Measurements from ENCODE around the gene RNF34.

RNF34 gene

DNA sequence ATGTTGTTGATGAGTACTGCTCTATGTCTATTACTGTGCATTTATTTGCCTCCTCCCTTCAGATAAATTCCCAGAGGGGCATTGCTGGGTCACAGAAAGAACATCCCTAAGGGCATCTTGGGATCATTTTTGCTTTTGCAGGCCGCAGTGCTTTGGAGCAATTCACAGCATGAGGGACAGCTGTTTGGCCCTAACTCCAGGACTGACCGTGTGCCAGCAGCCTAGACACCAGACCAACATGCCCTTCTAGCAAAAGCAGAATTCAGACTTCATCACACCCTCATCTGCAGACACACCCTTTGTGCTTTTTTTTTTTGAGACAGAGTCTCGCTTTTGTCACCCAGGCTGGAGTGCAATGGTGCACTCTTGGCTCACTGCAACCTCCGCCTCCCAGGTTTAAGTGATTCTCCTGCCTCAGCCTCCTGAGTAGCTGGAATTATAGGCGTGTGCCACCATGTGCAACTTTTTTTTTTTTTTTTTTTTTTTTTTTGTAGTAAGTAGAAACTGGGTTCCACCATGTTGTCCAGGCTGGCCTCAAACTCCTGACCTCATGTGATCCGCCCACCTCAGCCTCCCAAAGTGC is 31.0 kb downstream of the RNF34 start:
- Histone ChIP-seq H3K79me2 (peaks cover 6% of the 10 kb centered on the region), H3K4me2 (ENCODE audit: low read length) (no peak overlapping the region), H3K27me3 (ENCODE audit: control insufficient read depth, insufficient read depth, low read length) (no peaks in the 10 kb centered on the region), H3K36me3 (ENCODE audit: control insufficient read depth, insufficient read depth, low read length) (no peaks in the 10 kb centered on the region), H3K4me1 (no peaks in the 10 kb centered on the region), H3K27ac (no peak overlapping the region), H3K9me3 (ENCODE audit: control insufficient read depth, low read length) (no peaks in the 10 kb centered on the region), H3K4me3 (ENCODE audit: low read depth, low read length) (no peak overlapping the region), H3K9ac (no peak overlapping the region), H2AFZ (no peak overlapping the region)
- TF ChIP-seq CTCF (IDR thresholded peaks at IDR 0.05): no peak

- H3K27me3 ChIP-seq (ENCODE audit: control insufficient read depth, insufficient read depth, low read length): no peaks in the 10 kb centered on the region
- no peak for TF ChIP-seq CTCF (IDR thresholded peaks at IDR 0.05)
- H3K79me2 ChIP-seq: peaks cover 6% of the 10 kb centered on the region
- H2AFZ ChIP-seq: no peak overlapping the region
- H3K27ac ChIP-seq: no peak overlapping the region
- no peak overlapping the region for H3K4me2 ChIP-seq (ENCODE audit: low read length)
- H3K4me1 ChIP-seq: no peaks in the 10 kb centered on the region
- no peak overlapping the region for H3K9ac ChIP-seq
- H3K36me3 ChIP-seq (ENCODE audit: control insufficient read depth, insufficient read depth, low read length): no peaks in the 10 kb centered on the region
- no peaks in the 10 kb centered on the region for H3K9me3 ChIP-seq (ENCODE audit: control insufficient read depth, low read length)
- no peak overlapping the region for H3K4me3 ChIP-seq (ENCODE audit: low read depth, low read length)
Observed at GRCh38 chr12:121432740-121433480, 33.0 kb downstream of the RNF34 start.

- Histone ChIP-seq H3K79me2 (peaks cover 9% of the 10 kb centered on the region), H2AFZ (no peak overlapping the region), H3K4me3 (ENCODE audit: low read depth, low read length) (no peak overlapping the region), H3K27me3 (ENCODE audit: control insufficient read depth, insufficient read depth, low read length) (no peaks in the 10 kb centered on the region), H3K9me3 (ENCODE audit: control insufficient read depth, low read length) (no peaks in the 10 kb centered on the region), H3K4me2 (ENCODE audit: low read length) (no peak overlapping the region), H3K27ac (no peak overlapping the region), H3K4me1 (no peaks in the 10 kb centered on the region), H3K9ac (no peak overlapping the region), H3K36me3 (ENCODE audit: control insufficient read depth, insufficient read depth, low read length) (no peaks in the 10 kb centered on the region)
- no peak for TF ChIP-seq CTCF (IDR thresholded peaks at IDR 0.05)
Observed at GRCh38 chr12:121436706-121437105, 36.8 kb downstream of the RNF34 start.

- no peak overlapping the region for H3K27ac ChIP-seq
- no peak overlapping the region for H3K9ac ChIP-seq
- H3K36me3 ChIP-seq (ENCODE audit: control insufficient read depth, insufficient read depth, low read length): no peaks in the 10 kb centered on the region
Observed at GRCh38 chr12:121438905-121439304, 39.0 kb downstream of the RNF34 start.

More at GRCh38 chr12:121438905-121439304, 39.0 kb downstream of the RNF34 start:
- TF ChIP-seq CTCF (IDR thresholded peaks at IDR 0.05): no peak
- H2AFZ ChIP-seq: no peak overlapping the region
- H3K4me2 ChIP-seq (ENCODE audit: low read length): no peak overlapping the region
- H3K9me3 ChIP-seq (ENCODE audit: control insufficient read depth, low read length): no peaks in the 10 kb centered on the region
- peaks cover 11% of the 10 kb centered on the region for H3K79me2 ChIP-seq
- H3K4me3 ChIP-seq (ENCODE audit: low read depth, low read length): no peak overlapping the region
- no peaks in the 10 kb centered on the region for H3K4me1 ChIP-seq
- no peaks in the 10 kb centered on the region for H3K27me3 ChIP-seq (ENCODE audit: control insufficient read depth, insufficient read depth, low read length)

All from parathyroid adenoma (tissue), 2 donors.